ENCODE data around the gene CXCL13. TPM values are rescaled to one million over a fixed set of nuclear protein-coding genes. Genes with fewer than 3 reads are reported as not detected.
"Not testable (repeated sequence)": the region's sequence is repeated elsewhere in the genome, so short reads cannot be mapped to it uniquely, and the experiment has no call there.

CXCL13 gene
- polyA plus RNA-seq (ENCODE audit: insufficient read length), result 13.2 TPM

DNA sequence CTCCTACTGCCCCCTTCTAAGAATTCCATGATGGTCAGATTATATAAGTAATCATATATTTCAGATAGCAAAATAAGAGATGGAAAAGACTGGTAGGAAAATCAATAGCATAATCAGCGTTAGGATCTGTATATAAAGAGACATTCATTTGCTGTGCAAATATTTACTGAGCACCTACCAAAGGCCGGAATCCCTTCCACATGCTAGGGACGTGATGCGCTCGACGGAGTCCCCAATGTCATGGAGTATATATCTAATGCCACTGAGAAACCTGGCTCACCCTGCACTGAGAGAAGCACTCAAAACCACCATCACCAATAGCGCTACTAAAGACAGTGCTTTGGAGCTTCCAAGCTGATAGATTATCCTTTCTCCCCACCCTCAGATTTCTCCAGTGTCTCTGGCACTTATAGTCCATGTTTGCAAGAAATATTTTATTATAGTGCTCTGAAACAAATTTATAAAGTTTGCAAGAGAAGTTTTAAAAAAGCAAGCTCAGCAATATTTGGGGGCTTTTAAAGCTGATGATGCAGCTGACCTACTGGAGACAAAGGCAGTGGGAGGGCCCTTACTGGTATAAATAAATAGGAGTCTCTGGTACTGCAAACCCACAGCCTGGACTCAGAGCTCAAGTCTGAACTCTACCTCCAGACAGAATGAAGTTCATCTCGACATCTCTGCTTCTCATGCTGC is at the start of gene CXCL13:
TSS of gene CXCL13 (plus strand) at position 611 of the 693 bp plus-strand sequence. CDS start at position 657, 46 bp downstream.
- DNase-seq (ENCODE audit: low read depth), result no peak

GRCh38 chr4:77560170-77560569 is 45.5 kb upstream of the CXCL13 start:
- no peak for DNase-seq (ENCODE audit: low read depth)

GRCh38 chr4:77561720-77562119 is 43.9 kb upstream of the CXCL13 start:
- DNase-seq (ENCODE audit: low read depth), result not testable (repeated sequence)

- DNase-seq (ENCODE audit: low read depth), result no peak
Observed at GRCh38 chr4:77564231-77564630, 41.4 kb upstream of the CXCL13 start.

- DNase-seq (ENCODE audit: low read depth), result no peak
Observed at GRCh38 chr4:77566148-77566547, 39.5 kb upstream of the CXCL13 start.

- DNase-seq (ENCODE audit: low read depth), result no peak
Observed at GRCh38 chr4:77567549-77567948, 38.1 kb upstream of the CXCL13 start.

DNA sequence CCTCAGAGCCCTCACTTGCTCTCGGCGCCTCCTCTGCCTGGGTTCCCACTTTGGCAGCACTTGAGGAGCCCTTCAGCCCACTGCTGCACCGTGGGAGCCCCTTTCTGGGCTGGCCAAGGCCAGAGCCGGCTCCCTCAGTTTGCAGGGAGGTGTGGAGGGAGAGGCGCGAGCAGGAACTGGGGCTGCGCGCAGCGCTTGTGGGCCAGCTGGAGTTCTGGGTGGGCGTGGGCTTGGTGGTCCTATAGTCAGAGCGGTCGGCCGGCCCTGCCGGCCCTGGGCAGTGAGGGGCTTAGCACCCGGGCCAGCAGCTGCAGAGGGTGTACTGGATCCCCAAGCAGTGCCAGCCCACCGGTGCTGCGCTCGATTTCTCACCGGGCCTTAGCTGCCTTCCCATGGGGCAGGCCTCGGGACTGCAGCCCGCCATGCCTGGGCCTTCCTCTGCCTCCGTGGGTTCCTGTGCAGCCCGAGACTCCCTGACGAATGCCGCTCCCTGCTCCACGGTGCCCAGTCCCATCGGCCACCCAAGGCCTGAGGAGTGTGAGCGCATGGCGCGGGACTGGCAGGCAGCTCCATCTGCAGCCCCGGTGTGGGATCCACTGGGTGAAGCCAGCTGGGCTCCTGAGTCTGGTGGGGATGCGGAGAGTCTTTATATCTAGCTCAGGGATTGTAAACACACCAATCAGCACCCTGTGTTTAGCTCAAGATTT is 35.0 kb upstream of the CXCL13 start:
- DNase-seq (ENCODE audit: low read depth), result not testable (repeated sequence)

- DNase-seq (ENCODE audit: low read depth), result no peak
Observed at GRCh38 chr4:77576351-77576750, 29.3 kb upstream of the CXCL13 start.

DNA sequence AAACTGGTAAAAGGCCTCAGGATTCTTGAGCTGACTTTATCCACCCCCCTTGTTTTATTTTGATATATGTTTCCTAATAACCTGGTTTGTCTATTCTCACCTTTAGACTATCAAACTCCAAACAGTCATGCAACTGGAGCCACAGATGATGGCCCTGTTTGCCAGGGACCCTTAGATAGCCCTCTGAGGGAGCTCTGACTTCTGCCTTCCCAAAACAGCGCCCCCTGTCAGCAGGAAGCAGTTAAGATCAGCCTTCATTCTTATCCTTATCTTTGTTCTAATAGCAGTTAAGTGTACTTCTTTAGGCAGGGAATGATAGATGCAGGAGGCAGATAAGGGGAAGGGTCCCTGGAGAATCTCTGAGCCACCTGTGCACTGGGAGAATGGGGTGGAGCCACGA is 27.5 kb upstream of the CXCL13 start:
- no peak for DNase-seq (ENCODE audit: low read depth)

GRCh38 chr4:77579406-77580076 is 26.1 kb upstream of the CXCL13 start:
- no peak for DNase-seq (ENCODE audit: low read depth)

- no peak for DNase-seq (ENCODE audit: low read depth)
Observed at GRCh38 chr4:77581724-77582123, 23.9 kb upstream of the CXCL13 start.

- DNase-seq (ENCODE audit: low read depth), result no peak
Observed at GRCh38 chr4:77582156-77582555, 23.5 kb upstream of the CXCL13 start.

DNA sequence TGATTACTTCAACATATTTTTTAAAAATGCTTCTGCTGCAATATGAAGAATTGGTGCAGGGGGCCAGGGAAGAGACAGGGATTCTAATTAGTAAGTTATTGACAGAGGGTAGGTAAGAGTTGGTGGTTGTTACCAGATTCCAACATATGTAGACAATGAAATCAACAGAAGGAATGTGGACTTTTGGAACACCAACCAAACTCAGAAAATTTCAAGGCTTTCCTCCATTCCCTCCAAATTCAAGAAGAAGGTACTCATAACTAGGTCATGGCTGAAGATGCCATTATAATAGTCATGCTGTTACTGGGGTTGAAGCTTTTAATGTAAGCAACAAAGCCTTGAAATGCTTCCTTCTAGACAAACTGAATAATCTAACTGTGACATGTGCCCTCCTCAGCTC is 22.9 kb upstream of the CXCL13 start:
- DNase-seq (ENCODE audit: low read depth), result no peak

DNA sequence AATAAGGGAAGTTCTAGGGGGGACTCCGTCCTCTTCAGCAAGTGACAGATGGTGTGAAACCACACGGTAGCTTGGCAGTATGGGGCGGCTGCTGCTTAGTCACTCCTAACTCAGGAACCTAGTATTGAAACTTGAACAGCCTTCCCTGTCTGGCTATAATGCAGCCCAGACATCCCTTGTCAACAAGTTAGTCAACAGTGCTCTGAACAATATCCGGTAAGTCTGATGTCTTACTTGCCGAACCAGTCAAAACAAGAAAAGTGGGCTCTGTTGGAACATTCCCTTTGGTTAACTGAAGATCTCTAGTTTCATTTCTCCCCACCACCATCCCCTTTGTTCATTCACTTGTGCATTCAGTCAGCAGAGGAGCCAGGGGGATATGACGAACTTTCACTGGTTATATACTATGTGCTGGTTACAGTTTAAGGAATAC is 18.7 kb upstream of the CXCL13 start:
- no peak for DNase-seq (ENCODE audit: low read depth)

DNA sequence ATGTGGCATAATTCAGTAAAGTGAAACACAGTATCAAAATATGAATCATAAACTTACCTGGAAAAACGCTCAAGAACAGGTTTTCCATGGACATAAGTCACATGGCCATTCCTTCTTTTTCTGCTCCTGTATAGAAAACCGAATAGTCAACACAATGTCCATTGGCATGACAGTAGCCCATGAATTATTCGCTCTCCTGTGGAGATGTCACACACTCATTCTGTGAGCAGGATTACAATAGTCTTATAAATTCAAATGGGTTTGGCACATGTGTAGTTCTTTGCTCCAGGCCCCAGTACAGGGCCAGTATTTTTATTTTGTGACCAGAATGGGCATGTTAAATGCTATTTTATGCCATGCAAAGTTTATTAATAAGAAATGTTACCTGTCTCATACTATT is 15.1 kb upstream of the CXCL13 start:
- DNase-seq (ENCODE audit: low read depth), result no peak

DNA sequence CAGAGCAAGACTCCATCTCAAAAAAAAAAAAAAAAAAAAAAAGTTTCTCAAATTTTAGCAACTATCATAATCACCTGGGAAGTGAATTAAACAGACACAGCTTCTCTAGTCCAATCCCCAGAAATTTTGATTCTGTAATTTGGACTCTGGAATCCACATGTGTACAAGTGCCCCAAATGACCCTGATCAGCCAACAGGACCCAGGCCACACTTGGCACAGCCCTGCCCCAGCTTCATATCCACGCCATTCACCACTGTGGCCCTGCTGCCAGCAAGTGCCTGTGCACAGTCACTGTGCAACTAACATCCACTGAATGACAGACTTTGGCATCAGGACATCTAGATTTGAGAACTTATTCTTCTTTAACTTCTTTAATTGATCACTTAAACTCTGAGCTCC is 14.1 kb upstream of the CXCL13 start:
- no peak for DNase-seq (ENCODE audit: low read depth)

GRCh38 chr4:77593101-77593500 is 12.5 kb upstream of the CXCL13 start:
- no peak for DNase-seq (ENCODE audit: low read depth)

- no peak for DNase-seq (ENCODE audit: low read depth)
Observed at GRCh38 chr4:77593993-77594392, 11.6 kb upstream of the CXCL13 start.

- DNase-seq (ENCODE audit: low read depth), result no peak
Observed at GRCh38 chr4:77595364-77595973, 10.2 kb upstream of the CXCL13 start.

DNA sequence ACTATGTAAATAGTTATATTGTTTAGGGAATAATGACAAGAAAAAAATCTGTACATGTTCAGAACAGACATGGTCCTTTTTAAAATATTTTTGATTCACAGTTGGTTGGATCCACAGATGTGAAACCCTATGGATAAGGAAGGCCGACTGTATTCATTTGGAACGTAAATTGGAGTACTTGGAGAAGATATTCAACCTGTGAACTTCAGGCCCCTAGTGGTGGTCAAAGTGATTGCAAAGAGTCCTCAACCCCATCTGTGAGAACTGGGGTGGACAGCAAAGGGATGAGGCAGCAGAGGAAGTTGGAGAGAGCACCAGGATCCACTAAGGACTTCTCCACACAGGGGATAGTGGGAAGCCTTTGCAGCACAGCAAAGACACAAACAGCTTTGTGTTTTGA is 6.2 kb upstream of the CXCL13 start:
- no peak for DNase-seq (ENCODE audit: low read depth)

GRCh38 chr4:77600521-77601451 is 4.8 kb upstream of the CXCL13 start:
- DNase-seq (ENCODE audit: low read depth), result no peak

Measured in forelimb muscle (tissue), 1 donor.